ENCODE data around the gene OR51I2. TPM values are rescaled to one million over a fixed set of nuclear protein-coding genes. Genes with fewer than 3 reads are reported as not detected.

OR51I2 gene
- total RNA-seq, 1 donor from 2014 or later: not detected

- no peak for DNase-seq (ENCODE audit: low read depth, low spot score)
- Mint-ChIP-seq H3K27me3 (ENCODE audit: low read depth) (peaks cover 8% of the 10 kb centered on the region), H3K36me3 (ENCODE audit: low read depth) (no peaks in the 10 kb centered on the region), H3K9me3 (no peaks in the 10 kb centered on the region), H3K27ac (ENCODE audit: unreplicated experiment) (no peak overlapping the region), H3K4me1 (no peaks in the 10 kb centered on the region), H3K4me3 (no peak overlapping the region)
- TF ChIP-seq CTCF (conservative IDR thresholded peaks at IDR 0.05): no peak
These were observed 24.8 kb downstream of the OR51I2 start for GRCh38 chr11:5473921-5474320.

- no peaks in the 10 kb centered on the region for H3K4me1 Mint-ChIP-seq
- peak; percentile 83 for TF ChIP-seq CTCF (conservative IDR thresholded peaks at IDR 0.05)
- H3K27ac Mint-ChIP-seq (ENCODE audit: unreplicated experiment): no peak overlapping the region
- H3K36me3 Mint-ChIP-seq (ENCODE audit: low read depth): no peaks in the 10 kb centered on the region
- H3K9me3 Mint-ChIP-seq: no peaks in the 10 kb centered on the region
- peak; percentile 44 for DNase-seq (ENCODE audit: low read depth, low spot score)
- no peak overlapping the region for H3K4me3 Mint-ChIP-seq
- H3K27me3 Mint-ChIP-seq (ENCODE audit: low read depth): peaks cover 4% of the 10 kb centered on the region
These were observed 27.2 kb downstream of the OR51I2 start for GRCh38 chr11:5476186-5476819.

GRCh38 chr11:5486003-5486402 lies 36.9 kb downstream of the OR51I2 start:
- Mint-ChIP-seq H3K4me1 (no peaks in the 10 kb centered on the region), H3K9me3 (no peaks in the 10 kb centered on the region), H3K27ac (ENCODE audit: unreplicated experiment) (no peak overlapping the region), H3K4me3 (no peak overlapping the region), H3K36me3 (ENCODE audit: low read depth) (no peaks in the 10 kb centered on the region), H3K27me3 (ENCODE audit: low read depth) (peaks cover 2% of the 10 kb centered on the region)
- no peak for DNase-seq (ENCODE audit: low read depth, low spot score)
- no peak for TF ChIP-seq CTCF (conservative IDR thresholded peaks at IDR 0.05)

GRCh38 chr11:5486421-5486820 lies 37.3 kb downstream of the OR51I2 start:
- Mint-ChIP-seq H3K9me3 (no peaks in the 10 kb centered on the region), H3K4me1 (no peaks in the 10 kb centered on the region), H3K27me3 (ENCODE audit: low read depth) (peaks cover 2% of the 10 kb centered on the region), H3K4me3 (no peak overlapping the region), H3K27ac (ENCODE audit: unreplicated experiment) (no peak overlapping the region), H3K36me3 (ENCODE audit: low read depth) (no peaks in the 10 kb centered on the region)
- DNase-seq (ENCODE audit: low read depth, low spot score): no peak
- no peak for TF ChIP-seq CTCF (conservative IDR thresholded peaks at IDR 0.05)

DNA sequence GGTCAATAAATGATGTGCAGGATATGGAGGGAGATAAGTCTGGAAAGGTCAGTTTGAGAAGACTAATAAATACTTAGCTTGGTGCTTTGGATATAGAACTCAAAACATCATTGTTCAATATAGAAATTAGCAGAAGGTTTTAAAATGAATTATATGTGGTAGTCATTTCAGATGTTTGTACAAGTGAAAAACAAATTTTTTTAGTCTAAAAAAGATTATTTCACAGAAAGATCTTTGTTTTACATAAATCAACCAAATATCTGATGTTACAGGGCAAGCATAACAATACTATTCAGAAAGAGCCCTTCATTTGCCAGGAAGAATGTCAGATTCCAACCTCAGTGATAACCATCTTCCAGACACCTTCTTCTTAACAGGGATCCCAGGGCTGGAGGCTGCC lies 39.3 kb downstream of the OR51I2 start, which contains the start of gene OR52D1:
TSS of gene OR52D1 (plus strand) at position 301 of the 400 bp plus-strand sequence. CDS start at position 323, 22 bp downstream.
- Mint-ChIP-seq H3K4me3 (no peak within 1 kb of the TSS), H3K36me3 (ENCODE audit: low read depth) (no peaks in the 10 kb centered on the region), H3K9me3 (no peaks in the 10 kb centered on the region), H3K27ac (ENCODE audit: unreplicated experiment) (no peak within 1 kb of the TSS), H3K4me1 (no peaks in the 10 kb centered on the region), H3K27me3 (ENCODE audit: low read depth) (peaks cover 5% of the 10 kb centered on the region)
- no peak for DNase-seq (ENCODE audit: low read depth, low spot score)
- TF ChIP-seq CTCF (conservative IDR thresholded peaks at IDR 0.05): no peak
